D721Med (cell line): ENCODE measurements around the gene RNF5.

Experiments used
- DNase-seq: peaks from one replicate; pipeline ENCODE4 v3.0.0; 2011; ENCODE audit warnings: low spot score; ENCODE audit not compliant: insufficient read length
- FAIRE-seq: peaks from 2 replicates; lab custom pipeline; 2011; peaks lifted over from hg19 to GRCh38; lab: Jason Lieb, UNC
- TF ChIP-seq, protein P1 (sequence below): IDR thresholded peaks from 2 replicates; pipeline ENCODE4 v1.5.1; 2012; ENCODE audit warnings: mild to moderate bottlenecking, control low read depth; ENCODE audit not compliant: insufficient read depth; ENCODE audit errors: missing control alignments

Gene RNF5

DNA sequence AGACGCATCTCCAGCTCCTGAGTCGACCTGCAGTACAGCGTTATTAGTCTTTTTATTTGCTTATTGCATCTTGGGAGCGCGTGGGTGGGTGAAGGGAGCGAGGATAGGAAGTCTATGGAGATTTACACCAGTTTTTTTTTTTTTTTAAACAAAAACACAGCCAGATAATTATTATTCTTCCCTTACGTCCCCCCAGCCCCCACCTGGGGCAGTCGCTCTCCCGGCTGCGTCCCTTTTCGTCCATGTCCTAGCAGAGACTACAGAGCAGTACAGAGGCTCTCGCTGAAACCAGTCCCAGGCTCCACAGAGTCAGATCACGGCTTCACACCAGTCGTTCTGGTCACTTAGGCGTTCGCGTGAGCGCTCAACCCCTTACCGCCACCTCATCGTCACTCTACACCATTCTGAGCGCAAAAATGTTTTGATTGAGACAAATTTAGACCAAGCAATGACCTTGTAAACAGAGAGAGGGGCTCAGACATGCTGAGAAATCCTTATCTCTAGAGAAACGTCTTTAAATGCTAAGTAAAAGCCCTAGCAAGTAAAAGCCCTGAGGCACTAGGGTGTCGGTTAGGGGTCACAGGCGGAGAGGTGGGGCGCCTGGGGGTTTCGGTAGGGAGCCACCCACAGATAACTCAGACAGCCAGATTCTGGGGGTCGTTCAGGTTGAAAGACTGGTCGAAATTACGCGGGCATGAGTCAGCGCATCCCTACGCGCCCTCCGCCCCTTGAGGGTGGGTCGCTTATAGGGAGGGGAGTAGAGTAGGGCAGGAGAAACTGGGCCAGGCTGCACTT lies 25.2 kb upstream of the RNF5 start:
- FAIRE-seq (no peak), DNase-seq (no peak)
- TF ChIP-seq, protein P1, sequence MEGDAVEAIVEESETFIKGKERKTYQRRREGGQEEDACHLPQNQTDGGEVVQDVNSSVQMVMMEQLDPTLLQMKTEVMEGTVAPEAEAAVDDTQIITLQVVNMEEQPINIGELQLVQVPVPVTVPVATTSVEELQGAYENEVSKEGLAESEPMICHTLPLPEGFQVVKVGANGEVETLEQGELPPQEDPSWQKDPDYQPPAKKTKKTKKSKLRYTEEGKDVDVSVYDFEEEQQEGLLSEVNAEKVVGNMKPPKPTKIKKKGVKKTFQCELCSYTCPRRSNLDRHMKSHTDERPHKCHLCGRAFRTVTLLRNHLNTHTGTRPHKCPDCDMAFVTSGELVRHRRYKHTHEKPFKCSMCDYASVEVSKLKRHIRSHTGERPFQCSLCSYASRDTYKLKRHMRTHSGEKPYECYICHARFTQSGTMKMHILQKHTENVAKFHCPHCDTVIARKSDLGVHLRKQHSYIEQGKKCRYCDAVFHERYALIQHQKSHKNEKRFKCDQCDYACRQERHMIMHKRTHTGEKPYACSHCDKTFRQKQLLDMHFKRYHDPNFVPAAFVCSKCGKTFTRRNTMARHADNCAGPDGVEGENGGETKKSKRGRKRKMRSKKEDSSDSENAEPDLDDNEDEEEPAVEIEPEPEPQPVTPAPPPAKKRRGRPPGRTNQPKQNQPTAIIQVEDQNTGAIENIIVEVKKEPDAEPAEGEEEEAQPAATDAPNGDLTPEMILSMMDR = no peak

- TF ChIP-seq, protein P1 = no peak
- DNase-seq = peak; percentile 75
- no peak for FAIRE-seq
Measured at GRCh38 chr6:32153564-32154513, 24.4 kb upstream of the RNF5 start, which contains the start of gene PPT2. PPT2 (plus strand) TSS chr6:32154141; CDS start chr6:32154595, 454 bp downstream.

GRCh38 chr6:32154514-32155161 lies 23.6 kb upstream of the RNF5 start:
- DNase-seq = peak; percentile 57
- TF ChIP-seq, protein P1 = peak; percentile 53
- FAIRE-seq = no peak

GRCh38 chr6:32156891-32157290 lies 21.3 kb upstream of the RNF5 start:
- DNase-seq = no peak
- TF ChIP-seq, protein P1 = no peak
- FAIRE-seq = no peak

DNA sequence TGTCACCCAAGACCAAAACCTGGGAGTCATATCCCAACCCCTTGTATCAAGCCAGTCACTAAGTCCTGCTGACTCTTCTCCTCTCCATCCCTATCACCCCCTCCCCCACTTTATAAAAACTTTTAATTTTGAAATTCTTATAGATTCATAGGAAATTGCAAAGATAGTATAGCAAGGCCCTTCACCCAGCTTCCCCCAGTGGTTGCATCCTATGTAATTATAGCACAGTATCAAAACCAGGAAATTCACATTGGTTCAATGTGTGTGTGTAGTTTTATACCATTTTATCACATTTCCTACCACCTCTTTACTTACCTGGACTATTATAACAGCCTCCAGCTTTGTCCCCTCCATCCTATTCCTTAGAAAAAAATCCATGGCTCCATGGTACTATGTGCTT lies 20.2 kb upstream of the RNF5 start:
- no peak for FAIRE-seq
- TF ChIP-seq, protein P1 = no peak
- no peak for DNase-seq

GRCh38 chr6:32163559-32164258 lies 14.5 kb upstream of the RNF5 start:
- no peak for DNase-seq
- FAIRE-seq = no peak

More at GRCh38 chr6:32163559-32164258, 14.5 kb upstream of the RNF5 start:
- TF ChIP-seq, protein P1 = no peak
